Type B pancreatic cell (in vitro differentiated cells): ENCODE results near the gene ZNF688. TPM values are rescaled to one million over a fixed set of nuclear protein-coding genes. Genes with fewer than 3 reads are reported as not detected.

Experiments used
- DNase-seq: peaks from one replicate; pipeline ENCODE4 v3.0.0; 2021; ENCODE audit warnings: mixed read lengths; ENCODE audit not compliant: unreplicated experiment; ENCODE audit errors: extremely low spot score
- H3K27ac Mint-ChIP-seq: 2 replicates; pipeline ENCODE4 v1.8.0; 2021; ENCODE audit warnings: mild to moderate bottlenecking, mixed read lengths
- H3K27me3 Mint-ChIP-seq: 2 replicates; pipeline ENCODE4 v1.8.0; 2021; ENCODE audit warnings: mixed read lengths
- H3K36me3 Mint-ChIP-seq: 2 replicates; pipeline ENCODE4 v1.8.0; 2021; ENCODE audit warnings: mixed read lengths
- H3K4me1 Mint-ChIP-seq: one replicate; pipeline ENCODE4 v1.8.0; 2021; ENCODE audit warnings: mixed read lengths; ENCODE audit not compliant: unreplicated experiment
- H3K4me3 Mint-ChIP-seq: 2 replicates; pipeline ENCODE4 v1.8.0; 2021; ENCODE audit warnings: mild to moderate bottlenecking, mixed read lengths
- H3K9me3 Mint-ChIP-seq: 2 replicates; pipeline ENCODE4 v1.8.0; 2021; ENCODE audit warnings: mixed read lengths
- CTCF ChIP-seq: fragments of 200-600 bp; sonication (generic); conservative IDR thresholded peaks from 2 replicates; pipeline ENCODE4 v1.5.0; 2021; ENCODE audit warnings: antibody characterized with exemption, mild to moderate bottlenecking
- total RNA-seq: library from RNA; stranded (reverse); gene quantifications from 2 replicates; pipeline ENCODE4 v1.2.1, GENCODE V29; 2021; ENCODE audit warnings: low replicate concordance

ZNF688 gene
- total RNA-seq, 1 donor from 2014 or later = 14.3 TPM

DNA sequence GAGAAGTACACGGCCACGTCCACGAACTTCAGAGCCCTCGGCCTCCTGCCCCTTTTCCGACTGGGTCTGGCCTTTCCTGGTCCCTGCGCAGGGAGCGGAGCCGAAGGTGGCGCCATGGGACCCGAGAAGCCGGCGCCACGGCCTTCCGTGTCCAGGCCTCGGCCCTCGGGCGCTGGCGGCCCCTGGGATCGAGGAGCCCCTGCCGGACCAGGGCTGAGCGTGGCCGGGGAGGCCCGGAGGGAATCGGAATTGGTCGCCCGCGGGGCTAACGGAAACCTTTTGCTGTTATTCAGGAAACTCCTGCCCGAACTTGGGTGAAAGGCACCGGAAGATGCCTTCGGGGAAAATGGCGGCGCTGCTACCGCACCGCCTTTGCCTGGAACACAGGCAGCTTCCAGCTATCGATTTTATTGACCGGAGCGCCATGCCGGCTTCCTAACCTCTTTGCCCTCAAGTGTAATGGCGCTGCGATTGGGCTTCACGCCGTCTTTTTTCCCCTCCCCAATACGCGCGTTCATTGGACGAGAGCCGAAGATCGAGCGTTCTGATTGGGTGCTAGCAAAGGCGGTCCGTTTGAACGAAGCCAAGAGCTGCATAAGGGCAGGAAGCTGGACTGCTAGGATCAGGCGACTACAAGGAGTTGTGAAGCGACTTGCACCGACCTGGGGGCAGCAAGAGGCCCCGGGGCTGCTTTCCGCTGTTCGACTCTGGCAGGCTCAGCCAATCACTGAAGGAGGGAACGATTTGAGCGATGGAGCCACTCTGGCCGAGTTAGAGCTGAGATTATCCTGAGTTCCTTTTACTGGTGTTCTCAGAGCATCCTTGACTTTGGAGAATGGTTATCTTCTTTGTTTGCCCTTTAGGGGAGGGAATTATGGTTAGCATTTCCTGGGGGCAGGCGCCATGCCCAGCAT is 38.7 kb upstream of the ZNF688 start, which contains the start of gene ZNF689:
Gene ZNF689, minus strand, starts transcription at position 464 of the 914 bp plus-strand sequence. Its CDS starts 348 bp downstream, at position 116.
- Mint-ChIP-seq H3K27me3 (peaks cover 3% of the 10 kb centered on the region), H3K36me3 (peaks cover 3% of the 10 kb centered on the region), H3K9me3 (no peaks in the 10 kb centered on the region), H3K27ac (peak within 1 kb of the TSS; percentile 95), H3K4me3 (peak within 1 kb of the TSS; percentile 96), H3K4me1 (peaks cover 8% of the 10 kb centered on the region)
- DNase-seq = peak; percentile 97
- peak; percentile 12 for TF ChIP-seq CTCF

DNA sequence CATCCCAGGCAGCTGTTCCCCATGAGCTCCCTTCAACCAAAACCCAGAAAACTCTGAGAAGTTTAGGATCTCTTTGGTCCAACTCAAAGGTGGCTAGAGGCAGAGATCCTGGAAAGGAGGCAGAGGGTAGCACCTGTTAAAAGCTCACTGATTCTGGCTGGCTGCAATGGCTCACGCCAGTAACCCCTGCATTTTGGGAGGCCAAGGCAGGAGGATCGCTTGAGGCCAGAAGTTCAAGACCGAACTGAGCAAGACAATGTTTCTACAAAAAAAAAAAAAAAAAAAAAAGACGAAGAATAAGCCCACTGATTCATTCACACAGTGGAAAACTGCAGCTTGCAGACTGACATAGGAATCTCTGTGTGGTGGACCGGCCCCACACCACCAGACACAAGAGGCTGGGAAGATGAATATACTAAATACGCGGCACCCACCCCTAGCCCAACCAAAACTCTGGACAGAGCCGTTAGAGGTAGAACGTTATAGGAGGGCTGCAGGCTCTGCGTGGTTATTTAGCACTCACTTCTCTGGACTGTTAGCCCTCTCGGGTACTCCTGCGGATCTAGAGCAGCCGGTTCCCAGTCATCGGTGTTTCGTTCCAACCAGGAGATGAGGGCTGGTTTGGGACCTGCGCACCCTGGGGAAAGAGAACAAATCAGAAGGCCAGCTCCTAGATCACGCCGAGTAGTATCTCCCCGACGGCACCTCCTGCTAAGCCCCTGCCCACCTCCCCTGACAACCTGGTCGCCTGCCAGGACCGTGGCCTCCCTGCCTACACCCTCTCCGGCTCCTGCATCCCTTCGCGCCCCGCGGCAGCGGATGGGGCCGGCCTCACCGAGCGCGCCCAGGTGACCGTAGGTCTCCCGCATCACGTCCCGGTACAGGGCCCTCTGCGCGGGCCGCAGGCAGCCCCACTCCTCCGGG is 37.8 kb upstream of the ZNF688 start:
- Mint-ChIP-seq H3K4me3 (peak overlapping the region; percentile 96), H3K27ac (peak overlapping the region; percentile 63), H3K9me3 (no peaks in the 10 kb centered on the region), H3K27me3 (peaks cover 3% of the 10 kb centered on the region), H3K36me3 (peaks cover 3% of the 10 kb centered on the region), H3K4me1 (peaks cover 8% of the 10 kb centered on the region)
- no peak for TF ChIP-seq CTCF
- no peak for DNase-seq

- no peaks in the 10 kb centered on the region for H3K9me3 Mint-ChIP-seq
- H3K27me3 Mint-ChIP-seq = peaks cover 3% of the 10 kb centered on the region
- peaks cover 15% of the 10 kb centered on the region for H3K4me1 Mint-ChIP-seq
- no peak overlapping the region for H3K27ac Mint-ChIP-seq
- no peak for TF ChIP-seq CTCF
- DNase-seq = no peak
- no peak overlapping the region for H3K4me3 Mint-ChIP-seq
- H3K36me3 Mint-ChIP-seq = peaks cover 9% of the 10 kb centered on the region
Observed at GRCh38 chr16:30606004-30606403, 34.5 kb upstream of the ZNF688 start.

- no peak overlapping the region for H3K4me3 Mint-ChIP-seq
- H3K9me3 Mint-ChIP-seq = no peaks in the 10 kb centered on the region
- peaks cover 9% of the 10 kb centered on the region for H3K4me1 Mint-ChIP-seq
- no peak for DNase-seq
- H3K36me3 Mint-ChIP-seq = peaks cover 11% of the 10 kb centered on the region
- no peak overlapping the region for H3K27ac Mint-ChIP-seq
- no peak for TF ChIP-seq CTCF
- H3K27me3 Mint-ChIP-seq = peaks cover under 1% of the 10 kb centered on the region
Observed at GRCh38 chr16:30605158-30605557, 33.6 kb upstream of the ZNF688 start.

DNA sequence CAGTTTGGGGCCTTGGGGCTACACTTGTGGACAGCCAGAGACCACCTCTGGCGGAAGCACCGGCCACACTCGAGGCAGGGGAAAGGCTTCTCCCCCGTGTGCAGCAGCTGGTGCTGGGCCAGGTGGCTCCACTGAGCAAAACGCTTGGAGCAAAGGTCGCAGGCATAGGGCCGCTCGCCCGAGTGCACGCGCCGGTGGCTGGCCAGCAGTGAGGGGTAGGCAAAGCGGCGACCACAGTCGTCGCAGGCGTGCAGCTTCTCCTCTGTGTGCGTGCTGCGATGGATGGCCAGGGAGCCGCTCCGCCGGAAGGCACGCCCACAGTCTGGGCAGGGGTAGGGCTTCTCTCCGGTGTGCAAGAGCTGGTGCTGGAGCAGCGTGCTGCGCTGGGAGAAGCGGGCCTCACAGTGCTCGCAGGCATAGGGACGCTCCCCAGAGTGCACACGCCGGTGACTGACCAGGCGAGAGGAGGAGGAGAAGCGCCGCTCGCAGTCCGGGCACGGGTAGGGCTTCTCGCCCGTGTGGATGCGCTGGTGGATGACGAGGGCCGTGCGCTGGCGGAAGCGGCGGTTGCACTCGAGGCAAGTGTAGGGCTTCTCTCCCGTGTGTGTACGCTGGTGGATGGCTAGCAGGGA is 32.9 kb upstream of the ZNF688 start:
- H3K4me3 Mint-ChIP-seq = no peak overlapping the region
- H3K4me1 Mint-ChIP-seq = peaks cover 8% of the 10 kb centered on the region
- no peak overlapping the region for H3K27ac Mint-ChIP-seq
- no peak for TF ChIP-seq CTCF
- no peaks in the 10 kb centered on the region for H3K27me3 Mint-ChIP-seq
- H3K9me3 Mint-ChIP-seq = no peaks in the 10 kb centered on the region
- peaks cover 10% of the 10 kb centered on the region for H3K36me3 Mint-ChIP-seq
- DNase-seq = no peak
